Stimulated activated CD8-positive, alpha-beta memory T cell treated with anti-CD3 and anti-CD28 coated beads, Interleukin-4, amount 100 ng/mL, for 24 hours (primary cell): ENCODE results near the gene RASGRP2.
A peak's percentile ranks its signal among the peaks of the same experiment; 100 is the strongest.

ENCODE experiments used
- DNase-seq: peaks from one replicate; pipeline ENCODE4 v3.0.0-alpha.2; 2020; ENCODE audit warnings: low read depth

RASGRP2 gene

GRCh38 chr11:64743591-64744543, at the start of gene RASGRP2:
Gene RASGRP2 (minus strand): TSS chr11:64744142. CDS start chr11:64742866, 1,276 bp downstream.
- peak; percentile 65 for DNase-seq

- no peak for DNase-seq
Observed at GRCh38 chr11:64792482-64792881, 48.5 kb upstream of the RASGRP2 start.

DNA sequence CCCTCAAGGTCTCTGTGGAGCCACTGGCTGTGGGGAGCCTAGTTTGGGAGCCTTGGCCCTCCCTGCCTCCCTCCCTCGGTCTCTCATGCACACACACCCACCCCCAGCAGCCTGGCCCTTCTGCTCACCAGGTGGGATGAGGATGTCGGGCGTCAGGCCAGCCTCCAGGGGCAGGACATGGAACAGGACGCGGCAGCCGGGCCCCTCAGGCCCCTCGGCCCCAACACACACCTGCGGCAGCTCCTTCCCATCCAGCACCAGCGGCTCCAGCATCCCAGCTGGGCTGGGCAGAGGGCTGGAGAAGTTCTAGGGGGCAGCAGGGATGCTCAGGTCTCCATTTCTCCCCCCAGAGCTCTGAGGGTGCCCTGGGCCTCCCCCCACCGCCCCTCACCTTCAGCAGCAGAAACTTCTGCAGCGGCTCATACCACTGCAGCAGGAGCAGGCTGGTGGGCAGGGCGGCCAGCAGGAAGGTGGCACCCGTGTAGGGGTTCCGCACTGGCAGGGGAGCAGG, 47.9 kb upstream of the RASGRP2 start:
- DNase-seq: no peak

DNA sequence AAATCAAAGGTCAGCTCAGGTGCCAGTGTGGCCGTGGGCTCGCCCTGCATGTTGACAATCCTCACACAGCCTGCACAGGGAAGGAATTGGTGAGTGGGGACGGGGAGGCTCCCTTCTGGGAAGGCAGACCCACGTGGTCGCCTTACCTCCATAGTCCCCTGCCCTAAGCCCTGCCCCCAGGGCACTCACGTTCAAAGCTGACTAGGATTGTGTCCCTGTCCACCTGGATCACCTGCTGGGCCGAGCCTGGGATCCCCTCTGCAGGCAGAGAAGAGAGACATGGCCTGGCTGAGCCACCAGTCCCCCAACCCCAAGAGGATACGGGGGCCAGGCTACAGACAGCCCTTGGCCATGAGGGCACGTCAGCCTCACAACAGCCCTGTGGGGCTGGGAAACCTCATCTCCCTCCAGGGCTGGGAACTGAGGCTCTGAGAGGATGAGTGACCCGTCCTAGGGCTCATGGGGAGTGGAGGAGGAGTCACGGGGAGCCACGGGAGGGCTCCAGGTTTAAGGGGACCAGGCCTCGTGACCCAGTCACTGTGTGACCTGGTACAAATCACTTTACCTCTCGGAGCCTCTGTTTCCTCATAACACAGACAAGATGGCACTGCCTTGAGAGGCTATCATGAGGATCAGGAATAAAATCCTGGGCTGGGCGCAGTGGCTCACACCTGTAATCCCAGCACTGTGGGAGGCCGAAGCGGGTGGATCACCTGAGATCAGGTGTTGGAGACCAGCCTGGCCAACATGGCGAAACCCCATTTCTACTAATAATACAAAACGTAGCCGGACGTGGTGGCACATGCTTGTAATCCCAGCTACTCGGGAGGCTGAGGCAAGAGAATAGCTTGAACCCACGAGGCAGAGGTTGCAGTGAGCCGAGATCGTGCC, 46.5 kb upstream of the RASGRP2 start:
- DNase-seq: no peak

GRCh38 chr11:64789331-64790204, 45.6 kb upstream of the RASGRP2 start:
- DNase-seq: no peak

- no peak for DNase-seq
Observed at GRCh38 chr11:64788321-64789215, 44.6 kb upstream of the RASGRP2 start.

GRCh38 chr11:64787526-64788320, 43.8 kb upstream of the RASGRP2 start:
- DNase-seq: peak; percentile 37

- DNase-seq: no peak
Observed at GRCh38 chr11:64786308-64786707, 42.4 kb upstream of the RASGRP2 start.

- no peak for DNase-seq
Observed at GRCh38 chr11:64784813-64785581, 41.1 kb upstream of the RASGRP2 start.

- peak; percentile 96 for DNase-seq
Observed at GRCh38 chr11:64778473-64779298, 34.7 kb upstream of the RASGRP2 start, which contains the start of gene SF1. Gene SF1 (minus strand): TSS chr11:64778542. CDS start chr11:64778392, 150 bp downstream.

- DNase-seq: no peak
Observed at GRCh38 chr11:64778223-64778472, 34.2 kb upstream of the RASGRP2 start.

DNA sequence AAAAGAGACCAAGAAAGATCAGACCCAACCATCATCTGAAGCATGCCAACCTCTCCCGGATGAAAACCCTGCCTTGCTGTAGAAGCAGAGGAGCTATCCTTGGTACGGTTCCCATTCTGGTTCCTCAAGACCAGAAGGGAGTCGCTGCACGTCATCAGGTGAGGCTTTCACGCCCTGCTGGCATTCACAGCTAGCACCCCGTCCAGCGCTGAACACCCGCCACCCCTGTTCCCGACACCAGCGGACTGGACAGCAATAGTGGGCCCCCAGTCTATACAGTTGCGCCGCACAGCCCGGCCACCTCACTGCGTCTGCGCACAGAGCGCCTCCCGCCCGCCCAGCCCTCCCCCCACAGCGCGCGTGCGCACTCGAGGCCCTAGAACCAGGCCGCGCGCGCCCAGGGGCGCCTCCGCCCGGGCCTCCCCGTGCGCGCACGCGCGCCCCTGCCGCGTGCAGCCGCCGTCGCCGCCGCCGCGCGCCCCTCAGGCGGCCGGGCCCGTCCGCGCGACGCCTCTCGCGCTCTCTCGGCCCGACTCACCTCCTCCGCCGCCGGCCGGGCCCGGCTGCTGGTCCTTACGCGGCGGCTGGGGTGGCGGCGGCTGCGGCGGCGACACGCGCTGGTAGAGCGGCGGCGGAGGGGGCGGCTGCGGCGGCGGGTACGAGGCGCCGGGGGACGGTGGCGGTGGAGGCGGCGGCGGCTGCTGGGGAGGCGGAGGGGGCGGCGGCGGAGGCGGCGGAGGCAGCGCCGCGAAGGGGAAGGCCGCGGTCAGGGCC, 33.7 kb upstream of the RASGRP2 start:
- peak; percentile 75 for DNase-seq

- DNase-seq: no peak
Observed at GRCh38 chr11:64776875-64777274, 32.9 kb upstream of the RASGRP2 start.

DNA sequence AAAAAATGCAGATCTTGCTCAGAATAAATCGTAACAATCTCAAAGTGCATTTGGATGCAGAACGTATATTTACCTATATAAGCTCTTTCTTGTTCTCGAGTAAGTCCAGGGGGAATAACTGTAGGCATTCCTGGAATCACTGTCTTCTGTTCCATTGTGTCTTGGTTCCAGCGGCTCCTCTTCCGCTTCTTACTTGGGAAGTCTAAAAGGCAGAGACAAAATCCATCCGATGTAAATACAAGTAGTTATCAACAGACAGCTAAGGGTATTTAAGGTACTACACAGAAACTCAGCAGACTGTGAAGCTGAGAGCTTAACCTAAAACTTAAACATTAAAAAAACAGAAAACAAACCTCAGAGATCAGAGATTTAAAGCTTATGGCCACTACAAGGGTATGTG, 32.5 kb upstream of the RASGRP2 start:
- no peak for DNase-seq

GRCh38 chr11:64774144-64774543, 30.2 kb upstream of the RASGRP2 start:
- DNase-seq: no peak

DNA sequence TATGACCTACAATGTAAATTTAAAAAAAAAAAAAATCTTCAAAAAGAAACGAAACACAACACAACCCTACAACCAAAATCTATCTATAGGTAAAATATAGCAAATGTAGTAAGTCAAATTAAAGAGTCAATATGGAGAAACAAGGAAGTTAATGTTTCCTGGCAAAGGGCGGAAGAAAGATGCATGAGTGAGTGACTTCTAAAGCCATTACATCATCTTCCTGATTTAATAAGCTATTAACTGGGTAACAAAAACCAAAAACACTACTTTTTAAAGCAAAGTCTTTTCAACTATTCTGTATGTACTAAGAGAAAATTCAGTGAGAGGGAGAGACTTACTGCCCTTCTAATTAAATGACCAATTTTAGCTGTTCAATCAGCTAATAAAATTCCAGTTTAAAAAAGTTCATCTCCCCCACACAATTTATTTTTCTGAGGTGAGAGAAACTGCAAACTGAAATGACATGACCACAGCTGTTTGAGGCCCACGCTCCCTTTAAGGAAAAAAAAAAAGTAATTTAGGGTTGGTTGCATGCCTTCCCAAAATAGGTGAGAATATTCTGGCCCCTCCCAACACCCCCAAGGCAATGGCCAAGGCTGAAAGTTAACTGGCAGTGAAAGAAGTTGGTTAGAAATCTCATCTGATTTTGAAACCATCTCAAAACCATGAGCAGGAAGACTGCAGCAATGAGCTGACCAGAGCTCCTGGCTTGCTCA, 28.5 kb upstream of the RASGRP2 start:
- no peak for DNase-seq

GRCh38 chr11:64771861-64772260, 27.9 kb upstream of the RASGRP2 start:
- DNase-seq: no peak
